Myocyte (in vitro differentiated cells): ENCODE results near the gene OBI1. TPM values are rescaled to one million over a fixed set of nuclear protein-coding genes. Genes with fewer than 3 reads are reported as not detected.

Experiments
- DNase-seq: peaks from one replicate; pipeline ENCODE4 v3.0.0-alpha.2; 2012; ENCODE audit warnings: low read depth
- polyA plus RNA-seq: library from polyadenylated mRNA; unstranded; fragments of >200 nt; gene quantifications from one replicate; pipeline ENCODE4 v1.2.1, GENCODE V29; 2012; ENCODE audit warnings: missing spikeins
- total RNA-seq: library from RNA; depleted of rRNA; stranded (reverse); fragments of >200 nt; gene quantifications from 2 replicates; pipeline ENCODE4 v1.2.3, GENCODE V29; 2014

The OBI1 gene
- 14.0 and 16.3 TPM in 2 replicates for total RNA-seq
- 4.0 TPM for polyA plus RNA-seq

DNA sequence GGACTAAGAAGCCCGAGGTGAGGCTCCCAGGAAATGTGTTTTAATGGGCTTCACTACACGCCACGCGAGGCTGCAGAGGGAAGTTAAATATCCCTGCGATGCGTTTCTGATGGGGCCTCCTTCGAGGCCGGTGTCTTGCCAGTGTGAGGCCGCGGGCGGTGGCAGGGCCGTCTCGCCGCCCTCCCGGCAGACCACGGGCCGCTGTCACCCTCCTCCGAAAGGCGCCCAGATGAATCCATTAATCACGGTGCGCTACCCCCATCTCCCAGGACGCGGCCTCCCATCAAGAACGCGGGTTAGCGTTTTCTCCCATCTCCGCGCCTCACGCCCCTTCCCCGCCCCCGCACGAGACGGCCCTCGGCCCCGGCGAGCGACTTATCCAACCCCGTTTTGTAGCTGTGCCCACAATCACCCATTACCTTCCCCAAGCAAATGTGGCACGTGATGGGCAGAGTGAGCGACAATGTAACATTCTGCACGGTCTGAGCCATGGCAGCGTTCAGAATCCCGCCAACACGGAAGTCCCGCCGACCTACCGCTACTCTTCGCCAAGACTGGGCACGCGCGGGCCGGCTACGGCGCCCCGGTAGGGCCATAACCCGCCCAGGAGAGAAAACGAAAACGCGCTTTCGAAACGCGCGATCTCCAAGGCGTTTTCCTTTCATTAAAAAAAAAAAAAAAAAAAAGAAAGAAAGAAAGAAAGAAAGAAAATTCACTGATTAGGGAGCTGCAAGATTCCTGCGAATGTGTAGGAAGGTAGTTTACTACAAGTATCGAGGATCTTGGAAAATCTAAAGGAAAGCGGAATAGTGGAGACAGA lies at the start of gene OBI1:
Gene OBI1 (minus strand): TSS at position 526 of the 820 bp plus-strand sequence. CDS start 35 bp downstream, at position 491.
- peak; percentile 89 for DNase-seq

GRCh38 chr13:78701383-78701782 lies 42.4 kb upstream of the OBI1 start:
- no peak for DNase-seq

DNA sequence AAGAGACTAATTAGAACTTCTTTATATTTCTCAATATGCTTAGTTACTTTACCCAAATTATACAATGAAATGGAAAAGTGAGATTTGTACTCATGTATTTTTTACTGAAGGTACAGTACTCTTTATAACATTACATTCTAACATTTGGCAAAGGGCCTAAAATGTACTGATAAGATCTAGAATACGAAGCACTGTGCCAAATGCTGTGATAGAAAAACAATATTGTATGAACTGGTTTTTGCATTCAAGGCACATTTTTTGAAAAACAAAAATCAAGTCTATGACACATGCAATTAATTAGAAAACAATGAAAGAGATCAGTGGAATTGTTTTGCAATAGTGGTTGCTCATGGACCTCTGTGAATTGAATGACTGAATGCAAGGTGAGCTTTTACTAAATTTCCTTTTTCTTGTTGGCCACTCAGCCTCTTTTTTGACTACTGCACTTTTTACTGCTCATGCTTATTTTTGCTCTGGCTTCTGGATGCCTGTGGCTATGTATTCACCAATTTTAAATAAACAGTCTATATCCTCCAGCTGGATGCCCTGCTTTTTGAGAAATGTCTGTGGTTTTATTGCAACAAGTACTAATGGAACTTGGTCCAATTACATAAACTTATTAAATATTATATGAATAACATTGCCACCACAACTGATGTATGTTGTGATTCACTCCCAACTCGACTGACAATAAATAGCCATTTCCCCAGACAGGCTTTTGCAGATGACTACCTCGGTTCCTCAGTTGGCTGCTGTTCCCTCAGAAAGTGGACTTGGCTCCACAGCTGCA lies 41.4 kb upstream of the OBI1 start:
- no peak for DNase-seq

DNA sequence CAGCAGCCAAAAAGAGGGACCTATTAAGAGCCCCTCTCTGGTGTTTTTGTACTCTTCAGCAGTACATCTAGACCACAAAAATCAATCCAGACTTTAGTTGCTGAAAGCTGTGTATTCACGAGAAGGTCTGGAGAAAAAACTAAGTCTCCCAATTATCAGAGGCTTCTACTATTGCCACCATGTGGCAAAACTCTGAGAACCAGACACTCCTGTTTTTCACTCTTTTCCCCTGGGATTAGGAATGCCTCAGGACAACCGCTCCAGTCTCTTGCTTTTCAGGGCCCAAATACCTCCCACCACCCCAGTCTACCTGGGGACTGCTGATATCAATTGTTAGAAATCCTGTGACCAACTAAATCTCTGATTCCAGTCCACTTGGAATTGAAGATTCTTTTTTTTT lies 30.1 kb upstream of the OBI1 start:
- DNase-seq: peak; percentile 16

DNA sequence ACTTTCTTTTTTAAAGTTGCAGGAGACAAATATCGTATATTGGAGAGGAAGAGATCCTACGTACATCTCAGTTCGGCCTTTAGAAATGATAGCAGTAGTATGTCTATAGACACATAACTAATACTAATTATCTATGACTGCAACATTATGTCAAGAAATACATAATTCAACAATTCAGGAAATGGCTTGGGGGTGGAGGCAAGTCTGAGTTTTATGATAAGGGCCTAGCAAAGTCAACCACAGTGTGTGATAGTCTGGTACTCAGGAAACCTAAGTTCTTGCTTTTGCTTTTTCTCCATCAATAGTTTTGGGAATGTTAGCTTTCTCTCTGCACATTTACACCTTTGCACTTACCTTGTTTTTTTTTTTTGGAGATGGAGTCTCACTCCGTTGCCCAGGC lies 27.5 kb upstream of the OBI1 start:
- no peak for DNase-seq

- no peak for DNase-seq
Measured at GRCh38 chr13:78680576-78681350, 21.8 kb upstream of the OBI1 start.

DNA sequence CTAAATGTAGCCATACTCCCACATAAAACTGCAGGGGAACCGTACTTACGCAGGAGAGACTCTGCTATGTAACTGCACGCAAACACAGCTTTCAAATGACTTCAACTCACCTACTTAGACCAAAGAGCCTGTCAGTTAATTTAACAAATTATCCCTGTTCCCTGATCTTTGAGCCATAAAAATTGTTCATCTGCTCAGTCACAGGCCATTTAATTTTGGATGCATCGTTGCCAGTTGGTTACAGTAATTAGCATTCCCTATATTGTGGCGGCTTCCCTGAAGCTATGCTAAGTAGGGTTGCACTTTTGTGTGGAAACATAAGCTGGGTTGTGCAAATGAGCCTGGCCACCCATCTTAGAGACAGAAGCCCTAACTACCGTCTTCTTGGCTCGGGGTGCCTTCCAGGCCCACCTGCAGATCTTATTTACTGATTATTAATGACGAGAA lies 21.2 kb upstream of the OBI1 start:
- no peak for DNase-seq

DNA sequence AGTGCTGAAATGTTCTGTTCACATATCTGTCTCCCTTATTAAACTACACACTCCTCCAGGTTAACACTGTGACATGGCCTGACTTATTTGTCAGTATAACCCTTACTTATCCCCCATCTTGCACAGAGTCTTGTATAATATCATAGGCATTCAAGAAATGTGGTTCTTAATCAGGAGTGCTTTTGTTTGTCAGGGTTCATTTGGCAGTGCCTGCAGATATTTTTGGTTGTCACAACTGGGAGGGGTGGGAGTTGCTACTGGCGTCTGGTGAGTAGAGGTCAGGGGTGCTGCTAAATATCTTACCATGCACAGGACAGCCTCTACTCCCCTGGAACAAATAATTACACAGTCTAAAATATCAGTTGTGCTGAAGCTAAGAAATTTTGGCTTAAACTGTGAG lies 20.4 kb upstream of the OBI1 start:
- DNase-seq: peak; percentile 33

GRCh38 chr13:78675112-78675511 lies 16.2 kb upstream of the OBI1 start:
- DNase-seq: no peak

DNA sequence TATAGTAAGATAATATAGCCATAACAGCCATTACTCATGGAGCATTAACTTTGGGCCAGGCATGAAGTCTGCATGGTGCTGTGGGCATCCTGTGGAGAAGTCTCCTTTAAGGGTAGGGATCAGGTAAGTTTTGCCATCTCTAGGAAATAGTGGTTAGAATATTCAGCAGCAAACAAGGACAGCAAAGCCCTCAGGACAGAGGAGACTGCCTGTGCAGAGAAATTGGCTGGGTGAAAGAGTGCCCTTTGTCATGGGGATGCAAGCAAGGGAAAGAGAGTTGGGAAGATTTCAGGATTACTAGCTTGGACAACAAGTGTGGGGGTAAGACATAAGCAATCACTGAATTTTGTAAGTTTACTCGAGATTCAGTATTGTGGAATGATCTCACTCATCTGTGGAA lies 15.7 kb upstream of the OBI1 start:
- DNase-seq: no peak

DNA sequence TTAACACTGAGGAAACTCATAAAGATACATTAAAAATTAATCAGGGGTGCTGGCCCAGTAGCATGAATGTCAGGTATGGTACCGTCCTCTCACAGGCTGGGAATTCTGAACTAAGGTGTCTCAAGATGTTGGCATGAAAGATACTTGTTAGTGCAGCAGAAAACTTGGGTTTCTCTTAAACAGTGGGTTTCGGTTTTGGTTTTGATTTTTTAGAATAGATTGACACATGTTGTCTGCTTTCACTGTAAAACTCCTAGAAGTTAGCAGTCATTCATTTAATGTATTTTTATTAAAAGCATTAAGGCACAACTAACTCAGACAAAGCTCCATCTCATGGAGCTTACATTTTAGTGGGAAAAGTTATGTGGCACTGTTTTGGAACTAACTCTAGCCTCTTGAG lies 3.5 kb upstream of the OBI1 start:
- DNase-seq: no peak

GRCh38 chr13:78660495-78660857 lies 1.5 kb upstream of the OBI1 start:
- DNase-seq: no peak

DNA sequence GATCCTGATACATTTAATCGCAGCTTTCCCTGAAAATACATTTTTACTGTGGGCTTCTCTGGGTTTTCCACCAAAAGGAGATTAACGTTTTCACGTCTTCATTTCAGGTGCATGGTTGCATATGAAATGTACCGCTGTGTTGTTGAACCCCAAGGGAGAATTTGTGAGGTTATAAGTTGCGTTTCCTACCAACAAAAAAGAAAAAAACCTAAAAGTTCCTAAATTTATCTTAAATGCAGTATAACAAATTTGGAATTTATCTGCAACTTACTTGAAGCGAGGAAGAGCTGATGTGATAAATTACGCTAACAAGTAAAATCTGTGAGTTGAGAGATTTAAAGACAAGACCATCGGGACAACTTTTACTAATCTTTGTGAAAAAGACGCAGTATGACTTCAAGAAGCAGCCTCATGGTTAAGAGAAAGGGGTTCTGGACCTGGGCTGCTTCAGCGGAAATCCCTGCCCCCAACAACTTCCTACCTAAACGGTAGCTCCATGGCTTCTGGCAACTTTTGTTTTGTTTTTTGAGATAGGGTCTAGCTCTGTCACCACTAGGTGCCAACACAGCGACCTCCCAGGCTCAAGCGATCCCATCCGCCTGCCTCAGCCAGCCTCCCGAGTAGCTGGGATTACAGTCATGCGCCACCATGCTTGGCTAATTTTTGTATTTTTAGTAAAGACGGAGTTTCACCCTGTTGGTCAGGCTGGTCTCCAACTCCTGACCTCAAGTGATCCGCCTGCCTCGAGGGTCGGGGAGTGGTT lies 958 bp upstream of the OBI1 start:
- DNase-seq: peak; percentile 27

GRCh38 chr13:78659450-78659730 lies 435 bp upstream of the OBI1 start:
- DNase-seq: peak; percentile 5

- DNase-seq: no peak
Measured at GRCh38 chr13:78657699-78658629, 991 bp downstream of the OBI1 start.

GRCh38 chr13:78655906-78656305 lies 3.0 kb downstream of the OBI1 start:
- no peak for DNase-seq

DNA sequence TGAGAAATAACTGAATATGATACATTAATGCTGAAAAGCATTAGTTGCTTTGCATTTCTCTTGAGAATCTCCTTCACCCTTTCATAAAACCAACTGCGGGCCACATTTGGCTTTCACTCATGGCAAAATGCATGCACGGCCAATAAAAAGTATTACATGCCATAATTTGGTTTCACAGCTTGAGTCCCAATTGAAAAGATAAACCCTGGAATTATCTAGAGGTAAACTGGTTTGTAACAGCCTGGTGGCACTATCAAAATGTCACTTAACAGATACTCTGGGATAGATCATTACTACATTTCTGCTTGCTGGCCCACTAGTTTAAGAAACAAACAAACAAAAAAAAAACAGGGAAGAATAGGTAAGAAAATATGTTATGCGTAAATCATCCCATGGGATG lies 3.9 kb downstream of the OBI1 start:
- DNase-seq: no peak

GRCh38 chr13:78652651-78653050 lies 6.3 kb downstream of the OBI1 start:
- no peak for DNase-seq

GRCh38 chr13:78650717-78651083 lies 8.3 kb downstream of the OBI1 start:
- no peak for DNase-seq
